Stimulated activated CD4-positive, alpha-beta T cell treated with anti-CD3 and anti-CD28 coated beads, Interleukin-15, amount 100 ng/mL, for 48 hours (primary cell): ENCODE results near the gene WNK2.
"Not testable (repeated sequence)": the region's sequence is repeated elsewhere in the genome, so short reads cannot be mapped to it uniquely, and the experiment has no call there.

ENCODE experiments used
- DNase-seq, 2 donors: peaks; one replicate each; pipeline ENCODE4 v3.0.0-alpha.2; 2020; ENCODE audit warnings: low read depth in 2 of 2

Gene WNK2

GRCh38 chr9:93306081-93306480 is 122.1 kb downstream of the WNK2 start:
- DNase-seq, result no peak

GRCh38 chr9:93306579-93307091 is 122.7 kb downstream of the WNK2 start:
- no peak for DNase-seq

GRCh38 chr9:93307468-93308157 is 123.7 kb downstream of the WNK2 start:
- no peak for DNase-seq

GRCh38 chr9:93308158-93308602 is 124.2 kb downstream of the WNK2 start:
- DNase-seq, result no peak

GRCh38 chr9:93308676-93309075 is 124.7 kb downstream of the WNK2 start:
- no peak for DNase-seq

- no peak for DNase-seq
Measured at GRCh38 chr9:93309889-93310425, 126.0 kb downstream of the WNK2 start.

GRCh38 chr9:93315118-93315517 is 131.2 kb downstream of the WNK2 start:
- no peak for DNase-seq

GRCh38 chr9:93315960-93316359 is 132.0 kb downstream of the WNK2 start:
- no peak for DNase-seq

GRCh38 chr9:93316726-93317494 is 133.0 kb downstream of the WNK2 start:
- no peak for DNase-seq

GRCh38 chr9:93317495-93318094 is 133.7 kb downstream of the WNK2 start:
- DNase-seq, result no peak

- DNase-seq, result no peak
Measured at GRCh38 chr9:93318480-93318879, 134.5 kb downstream of the WNK2 start.

GRCh38 chr9:93319301-93319991 is 135.5 kb downstream of the WNK2 start:
- no peak for DNase-seq

GRCh38 chr9:93319992-93320500 is 136.1 kb downstream of the WNK2 start:
- no peak for DNase-seq

GRCh38 chr9:93320591-93321219 is 136.8 kb downstream of the WNK2 start:
- no peak for DNase-seq

- no peak for DNase-seq
Measured at GRCh38 chr9:93321220-93321610, 137.3 kb downstream of the WNK2 start.

- not testable (repeated sequence) for DNase-seq
Measured at GRCh38 chr9:93323446-93323954, 139.6 kb downstream of the WNK2 start.

- DNase-seq, result no peak
Measured at GRCh38 chr9:93324191-93324834, 140.4 kb downstream of the WNK2 start.

- no peak for DNase-seq
Measured at GRCh38 chr9:93325307-93326035, 141.5 kb downstream of the WNK2 start.

- no peak for DNase-seq
Measured at GRCh38 chr9:93326056-93326455, 142.1 kb downstream of the WNK2 start.

GRCh38 chr9:93326654-93327053 is 142.7 kb downstream of the WNK2 start:
- no peak for DNase-seq
